BE2C (cell line): ENCODE results near the gene BMPR2.
"Not testable (repeated sequence)": the region's sequence is repeated elsewhere in the genome, so short reads cannot be mapped to it uniquely, and the experiment has no call there.

Source experiments
- DNase-seq: peaks from one replicate; pipeline ENCODE4 v3.0.0-alpha.2; 2020
- H3K27me3 ChIP-seq: fragments of 250-450 bp; sonication (Bioruptor Pico); 2 replicates; pipeline ENCODE4 v1.5.1; 2020; ENCODE audit warnings: mild to moderate bottlenecking
- H3K36me3 ChIP-seq: fragments of 250-450 bp; sonication (Bioruptor Pico); 2 replicates; pipeline ENCODE4 v1.5.1; 2020; ENCODE audit warnings: mild to moderate bottlenecking
- H3K4me1 ChIP-seq: fragments of 250-450 bp; sonication (Bioruptor Pico); 2 replicates; pipeline ENCODE4 v1.5.1; 2020
- H3K4me3 ChIP-seq: 2 replicates; pipeline ENCODE4 v1.5.1; 2011; ENCODE audit warnings: low read depth, low read length
- H3K9me3 ChIP-seq: fragments of 250-450 bp; sonication (Bioruptor Pico); 2 replicates; pipeline ENCODE4 v1.5.1; 2020
- CTCF ChIP-seq: IDR thresholded peaks from 2 replicates; pipeline ENCODE4 v1.5.1; 2012; ENCODE audit warnings: mild to moderate bottlenecking, low read depth, low read length

BMPR2 gene

DNA sequence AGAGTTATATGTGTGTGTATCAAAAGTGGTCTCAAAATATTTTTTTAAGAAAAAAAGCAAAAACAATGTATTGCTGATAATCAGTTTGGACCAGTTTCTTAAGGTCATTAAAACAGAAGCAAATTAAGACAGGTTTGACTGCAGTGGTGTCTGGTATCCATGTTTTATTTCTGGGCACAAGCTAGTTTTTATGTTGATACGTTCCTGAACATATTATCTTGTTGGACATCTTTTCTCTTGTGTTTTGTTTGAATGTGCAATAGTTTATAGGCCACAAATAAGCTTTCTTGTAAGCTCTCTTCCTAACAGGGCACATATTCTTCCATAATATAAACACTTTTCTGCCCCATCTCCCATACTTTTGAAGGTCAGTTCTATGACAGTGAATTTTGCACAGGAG is 184.1 kb downstream of the BMPR2 start:
- DNase-seq: no peak
- H3K9me3 ChIP-seq: no peaks in the 10 kb centered on the region
- H3K36me3 ChIP-seq: peaks cover 25% of the 10 kb centered on the region
- no peak for TF ChIP-seq CTCF
- no peaks in the 10 kb centered on the region for H3K27me3 ChIP-seq
- no peak overlapping the region for H3K4me3 ChIP-seq
- no peaks in the 10 kb centered on the region for H3K4me1 ChIP-seq

DNA sequence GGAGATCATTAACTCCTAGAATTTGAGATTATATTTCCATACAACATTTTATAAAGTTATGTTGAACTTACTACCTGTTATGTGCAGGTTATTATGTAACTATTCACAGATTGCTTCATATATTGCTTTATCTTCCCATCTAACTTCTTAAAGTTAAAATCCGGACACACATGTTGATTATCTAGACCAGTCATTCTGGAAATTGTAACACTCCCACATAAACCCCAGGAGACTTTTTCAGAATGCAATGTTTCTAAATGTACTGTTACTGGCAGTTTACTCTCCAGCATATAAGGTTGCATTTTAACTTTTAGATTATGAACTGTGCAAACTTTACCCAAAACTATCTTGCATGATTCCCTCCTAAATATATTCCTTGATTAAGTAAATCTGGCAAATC is 188.1 kb downstream of the BMPR2 start:
- H3K4me3 ChIP-seq: no peak overlapping the region
- H3K9me3 ChIP-seq: no peaks in the 10 kb centered on the region
- DNase-seq: no peak
- no peaks in the 10 kb centered on the region; the same call in 1 of the 2 replicates for H3K36me3 ChIP-seq
- no peaks in the 10 kb centered on the region; the same call in 1 of the 2 replicates for H3K4me1 ChIP-seq
- TF ChIP-seq CTCF: no peak
- no peaks in the 10 kb centered on the region for H3K27me3 ChIP-seq

DNA sequence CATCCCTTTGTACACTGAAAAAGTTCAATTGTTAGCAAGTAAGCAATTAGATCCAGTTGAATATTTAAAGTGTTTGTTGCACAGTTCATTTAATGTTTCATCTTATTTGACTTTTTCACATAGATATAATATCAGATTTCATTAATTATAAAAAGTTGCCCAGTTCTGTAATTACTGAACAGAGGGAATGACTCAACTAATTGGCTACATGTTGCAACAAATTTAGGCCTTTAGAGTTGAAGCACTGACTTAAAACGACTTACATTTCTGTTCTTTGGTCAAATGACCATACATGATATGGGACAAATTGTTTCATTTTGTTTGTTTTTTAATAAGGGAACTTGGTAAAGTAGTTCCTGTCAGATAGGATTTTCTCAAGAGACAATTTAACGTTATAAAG is 190.2 kb downstream of the BMPR2 start:
- TF ChIP-seq CTCF: no peak
- Histone ChIP-seq H3K9me3 (no peaks in the 10 kb centered on the region), H3K36me3 (no peaks in the 10 kb centered on the region; the same call in 1 of the 2 replicates), H3K4me1 (no peaks in the 10 kb centered on the region; the same call in 1 of the 2 replicates), H3K4me3 (no peak overlapping the region), H3K27me3 (no peaks in the 10 kb centered on the region)
- no peak for DNase-seq

- H3K36me3 ChIP-seq: no peaks in the 10 kb centered on the region
- no peak for TF ChIP-seq CTCF
- H3K27me3 ChIP-seq: no peaks in the 10 kb centered on the region
- no peak overlapping the region for H3K4me3 ChIP-seq
- no peak for DNase-seq
- no peaks in the 10 kb centered on the region for H3K9me3 ChIP-seq
- no peaks in the 10 kb centered on the region for H3K4me1 ChIP-seq
Observed at GRCh38 chr2:202574541-202574940, 198.4 kb downstream of the BMPR2 start.

GRCh38 chr2:202575194-202575593 is 199.1 kb downstream of the BMPR2 start:
- H3K9me3 ChIP-seq, H3K4me1 ChIP-seq, H3K36me3 ChIP-seq, H3K27me3 ChIP-seq, DNase-seq, H3K4me3 ChIP-seq: not testable (repeated sequence)

DNA sequence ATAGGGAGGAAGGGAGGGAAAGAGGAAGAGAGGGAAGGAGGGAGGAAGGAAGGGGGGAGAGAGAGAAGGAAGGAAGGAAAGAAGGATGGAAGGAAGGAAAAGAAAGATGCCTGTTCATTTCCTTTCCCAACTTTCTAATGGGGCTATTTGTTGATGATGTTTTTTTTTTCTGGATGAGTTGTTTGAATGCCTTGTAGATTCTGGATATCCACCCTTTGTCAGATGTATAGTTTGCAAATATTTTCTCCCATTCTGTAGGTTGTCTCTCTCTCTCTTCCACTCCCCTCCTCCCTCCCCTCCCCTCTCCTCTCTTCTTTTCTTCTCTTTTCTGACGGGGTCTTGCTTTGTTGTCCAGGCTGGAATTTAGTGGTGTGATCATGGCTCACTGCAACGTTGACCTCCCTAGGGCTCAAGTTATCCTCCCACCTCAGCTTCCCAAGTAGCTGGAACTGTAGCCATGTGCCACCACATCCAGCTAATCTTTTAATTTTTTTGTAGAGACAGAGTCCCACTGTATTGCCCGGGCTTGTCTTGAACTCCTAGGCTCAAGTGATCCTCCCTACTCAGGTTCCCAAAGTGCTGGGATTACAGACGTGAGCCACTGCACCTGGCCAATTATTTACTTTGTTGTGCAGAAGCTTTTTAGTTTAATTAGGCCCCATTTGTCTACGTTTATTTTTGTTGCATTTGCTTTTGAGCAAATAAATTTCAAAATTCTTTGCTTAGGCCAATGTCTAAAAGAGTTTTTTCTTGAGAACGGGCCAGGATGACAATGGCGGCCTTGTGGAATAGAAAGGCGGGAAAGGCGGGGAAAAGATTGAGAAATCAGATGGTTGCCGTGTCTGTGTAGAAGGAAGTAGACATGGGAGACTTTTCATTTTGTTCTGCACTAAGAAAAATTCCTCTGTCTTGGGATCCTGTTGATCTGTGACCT is 201.4 kb downstream of the BMPR2 start:
- Histone ChIP-seq H3K27me3 (no peaks in the 10 kb centered on the region), H3K36me3 (no peaks in the 10 kb centered on the region), H3K4me3 (no peak overlapping the region), H3K9me3 (no peaks in the 10 kb centered on the region), H3K4me1 (no peaks in the 10 kb centered on the region)
- TF ChIP-seq CTCF: no peak
- DNase-seq: no peak

DNA sequence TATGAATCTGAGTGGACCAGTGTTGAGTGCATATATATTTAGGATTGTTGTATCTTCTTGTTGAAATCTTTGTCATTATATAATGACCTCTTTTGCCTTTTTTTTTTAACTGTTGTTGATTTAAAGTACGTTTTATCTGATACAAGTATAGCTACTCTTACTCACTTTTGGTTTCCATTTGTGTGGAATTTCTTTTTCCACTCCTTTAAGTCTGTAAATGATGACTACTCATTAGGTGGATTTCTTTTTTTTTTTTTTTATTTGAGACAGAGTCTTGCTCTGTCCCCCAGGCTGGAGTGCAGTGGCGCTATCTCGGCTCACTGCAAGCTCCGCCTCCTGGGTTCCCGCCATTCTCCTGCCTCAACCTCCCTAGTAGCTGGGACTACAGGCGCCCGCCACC is 206.7 kb downstream of the BMPR2 start:
- not testable (repeated sequence) for H3K9me3 ChIP-seq, H3K27me3 ChIP-seq, DNase-seq, H3K36me3 ChIP-seq, H3K4me1 ChIP-seq, H3K4me3 ChIP-seq
